Natural killer cell (primary cell): ENCODE measurements around the gene CUL3. TPM values are rescaled to one million over a fixed set of nuclear protein-coding genes. Genes with fewer than 3 reads are reported as not detected.

Experiments used
- ATAC-seq, 3 donors: fragments of 150-1000 bp in 2 of 3; fragments of 200-7000 bp in 1 of 3; cut with Tn5 transposase; 1 replicate in 1 of 3; 2 replicates in 2 of 3; pipeline ENCODE4 v1.10.0; 2021; ENCODE audit warnings: mild to moderate bottlenecking in 2 of 3, moderate library complexity in 2 of 3
- DNase-seq, 2 donors: peaks; one replicate each; pipeline versions ENCODE4 v3.0.0 to v3.0.0-alpha.2; 2013 to 2021; ENCODE audit warnings: mixed read lengths in 1 of 2
- H3K27ac ChIP-seq: one replicate; pipeline ENCODE4 v1.5.1; 2013; ENCODE audit warnings: mild to moderate bottlenecking, low read length
- H3K27me3 ChIP-seq: one replicate; pipeline ENCODE4 v1.6.1; 2013; ENCODE audit warnings: low read length; ENCODE audit not compliant: control insufficient read depth, insufficient read depth
- H3K36me3 ChIP-seq: one replicate; pipeline ENCODE4 v1.6.1; 2013; ENCODE audit warnings: low read length; ENCODE audit not compliant: control insufficient read depth, insufficient read depth
- H3K4me1 ChIP-seq: one replicate; pipeline ENCODE4 v1.6.1; 2013; ENCODE audit warnings: low read length; ENCODE audit not compliant: control insufficient read depth, insufficient read depth
- H3K4me3 ChIP-seq: one replicate; pipeline ENCODE4 v1.5.1; 2013; ENCODE audit warnings: low read length
- H3K9me3 ChIP-seq: one replicate; pipeline ENCODE4 v1.6.1; 2013; ENCODE audit warnings: low read length; ENCODE audit not compliant: control insufficient read depth, insufficient read depth
- H3K27ac Mint-ChIP-seq, 2 donors: one replicate each; pipeline ENCODE4 v1.8.0; 2022; ENCODE audit warnings: mild to moderate bottlenecking in 2 of 2, mixed read lengths in 2 of 2, moderate library complexity in 1 of 2
- H3K27me3 Mint-ChIP-seq, 2 donors: one replicate each; pipeline ENCODE4 v1.8.0; 2022; ENCODE audit warnings: low read depth in 2 of 2, mixed read lengths in 2 of 2
- H3K36me3 Mint-ChIP-seq: one replicate; pipeline ENCODE4 v1.8.0; 2022; ENCODE audit warnings: mixed read lengths
- H3K4me1 Mint-ChIP-seq, 2 donors: one replicate each; pipeline ENCODE4 v1.8.0; 2022; ENCODE audit warnings: mixed read lengths in 2 of 2
- H3K4me3 Mint-ChIP-seq: one replicate; pipeline ENCODE4 v1.8.0; 2022; ENCODE audit warnings: mild to moderate bottlenecking, moderate library complexity, mixed read lengths
- H3K9me3 Mint-ChIP-seq, 2 donors: one replicate each; pipeline ENCODE4 v1.8.0; 2022; ENCODE audit warnings: mixed read lengths in 2 of 2
- WGBS: methylation state at CpG from one replicate; pipeline ENCODE4 v1.1.7; 2013; ENCODE audit warnings: missing lambda C conversion rate; ENCODE audit not compliant: insufficient coverage; 5-methylcytosine and 5-hydroxymethylcytosine counted together
- intact Hi-C: fragments of 100-400 bp; cut with micrococcal nuclease; formaldehyde crosslinking; loops from one replicate; pipeline ENCODE4 v1.14.2; 2022
- total RNA-seq, 4 donors: library from RNA; stranded (reverse); fragments of 120-200 nt in 1 of 4; gene quantifications; one replicate each; pipeline versions ENCODE4 v1.2.3 to v1.2.4, GENCODE V29; 2013 to 2022
- TF ChIP-seq, protein P1 (sequence below): fragments of 200-600 bp; IDR thresholded peaks from one replicate; pipeline ENCODE4 v1.8.0; 2022; ENCODE audit warnings: antibody characterized with exemption

CUL3 gene
- total RNA-seq, 3 donors from 2014 or later (not counting 1 experiment from before 2014, with no cell fraction given) = 102 to 125 (median 115) TPM

DNA sequence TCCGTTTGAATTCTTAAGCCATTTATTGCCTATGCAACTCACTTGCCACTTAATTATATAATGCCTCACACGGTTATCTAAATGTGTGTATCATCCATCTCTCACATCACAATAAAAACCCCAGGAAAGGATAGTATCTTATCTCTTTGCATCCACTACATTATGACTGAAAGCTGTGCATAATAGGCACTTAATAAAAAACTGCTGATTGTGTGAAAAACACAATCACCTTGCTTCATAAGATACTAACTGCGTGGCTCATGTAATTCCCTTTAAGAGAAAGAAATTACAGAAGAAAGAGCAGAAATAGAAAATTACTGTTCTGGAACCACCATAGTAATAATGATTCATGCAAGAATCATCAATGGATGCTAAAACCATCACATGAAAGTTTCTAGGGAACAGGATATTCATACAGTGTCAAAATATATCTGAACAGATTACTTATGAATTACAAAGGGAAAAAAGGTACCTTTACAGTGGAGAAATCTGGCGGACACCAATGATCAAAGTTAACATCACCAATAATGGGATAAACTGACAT is 29.3 kb downstream of the CUL3 start:
- no peak for DNase-seq
- peaks cover 41 to 42% of the 10 kb centered on the region in 2 donors for H3K4me1 Mint-ChIP-seq
- no peaks in the 10 kb centered on the region for H3K9me3 Mint-ChIP-seq
- TF ChIP-seq, protein P1, sequence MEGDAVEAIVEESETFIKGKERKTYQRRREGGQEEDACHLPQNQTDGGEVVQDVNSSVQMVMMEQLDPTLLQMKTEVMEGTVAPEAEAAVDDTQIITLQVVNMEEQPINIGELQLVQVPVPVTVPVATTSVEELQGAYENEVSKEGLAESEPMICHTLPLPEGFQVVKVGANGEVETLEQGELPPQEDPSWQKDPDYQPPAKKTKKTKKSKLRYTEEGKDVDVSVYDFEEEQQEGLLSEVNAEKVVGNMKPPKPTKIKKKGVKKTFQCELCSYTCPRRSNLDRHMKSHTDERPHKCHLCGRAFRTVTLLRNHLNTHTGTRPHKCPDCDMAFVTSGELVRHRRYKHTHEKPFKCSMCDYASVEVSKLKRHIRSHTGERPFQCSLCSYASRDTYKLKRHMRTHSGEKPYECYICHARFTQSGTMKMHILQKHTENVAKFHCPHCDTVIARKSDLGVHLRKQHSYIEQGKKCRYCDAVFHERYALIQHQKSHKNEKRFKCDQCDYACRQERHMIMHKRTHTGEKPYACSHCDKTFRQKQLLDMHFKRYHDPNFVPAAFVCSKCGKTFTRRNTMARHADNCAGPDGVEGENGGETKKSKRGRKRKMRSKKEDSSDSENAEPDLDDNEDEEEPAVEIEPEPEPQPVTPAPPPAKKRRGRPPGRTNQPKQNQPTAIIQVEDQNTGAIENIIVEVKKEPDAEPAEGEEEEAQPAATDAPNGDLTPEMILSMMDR = no peak
- H3K36me3 Mint-ChIP-seq = no peaks in the 10 kb centered on the region
- Histone ChIP-seq H3K36me3 (peaks cover 18% of the 10 kb centered on the region), H3K27me3 (no peaks in the 10 kb centered on the region), H3K27ac (no peak overlapping the region), H3K4me1 (peaks cover 3% of the 10 kb centered on the region), H3K4me3 (no peak overlapping the region), H3K9me3 (no peaks in the 10 kb centered on the region)
- WGBS = 87% methylated on average over 3 of the region's 4 CpGs
- no peaks in the 10 kb centered on the region for H3K27me3 Mint-ChIP-seq
- intact Hi-C loops = no loop called here
- no peak overlapping the region for H3K4me3 Mint-ChIP-seq
- peak overlapping the region in 1 of 2 donors; percentile 5 for H3K27ac Mint-ChIP-seq
- no peak for ATAC-seq

DNA sequence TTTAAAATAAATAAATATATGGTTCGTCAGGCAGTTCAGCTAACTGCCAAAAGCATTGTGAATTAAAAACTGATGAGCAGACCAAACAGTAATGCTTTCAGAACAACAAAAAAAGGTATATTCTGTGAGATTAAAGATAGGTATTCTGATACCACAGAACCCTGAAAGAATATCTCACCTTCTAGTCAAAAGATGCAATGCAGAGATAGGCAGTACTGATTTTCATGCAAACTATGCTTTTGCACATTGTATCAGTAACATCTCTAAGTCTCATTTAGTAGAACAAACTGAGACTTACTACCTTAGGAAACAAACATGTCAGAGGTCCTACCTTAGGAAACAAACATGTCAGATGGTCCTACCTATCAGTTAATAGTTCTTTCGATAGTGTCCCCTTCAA is 32.4 kb downstream of the CUL3 start:
- H3K4me1 Mint-ChIP-seq = peaks cover 40 to 42% of the 10 kb centered on the region in 2 donors
- no peaks in the 10 kb centered on the region for H3K36me3 Mint-ChIP-seq
- H3K4me3 Mint-ChIP-seq = no peak overlapping the region

DNA sequence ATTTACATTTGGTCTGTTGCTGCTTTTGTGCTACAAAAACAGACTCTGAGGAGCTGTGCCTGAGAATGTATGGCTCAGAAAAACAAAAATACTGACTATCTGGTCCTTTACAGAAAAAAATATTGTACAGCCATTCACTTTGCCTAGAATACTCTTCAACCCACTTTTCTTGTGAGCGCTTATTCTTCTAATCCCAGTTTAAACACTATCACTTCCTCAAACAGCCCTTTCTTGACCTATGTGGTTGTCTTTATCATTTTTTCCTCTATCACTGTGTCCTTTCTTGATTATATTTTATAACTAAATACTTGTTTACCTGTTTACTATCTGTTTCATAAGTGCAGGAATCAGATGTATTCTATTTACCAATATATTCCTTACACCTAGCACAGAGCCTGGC is 33.5 kb downstream of the CUL3 start:
- DNase-seq = no peak
- Histone ChIP-seq H3K4me1 (no peaks in the 10 kb centered on the region), H3K36me3 (peaks cover 12% of the 10 kb centered on the region), H3K27ac (no peak overlapping the region), H3K9me3 (no peaks in the 10 kb centered on the region), H3K27me3 (no peaks in the 10 kb centered on the region), H3K4me3 (no peak overlapping the region)
- 92% methylated on average over 1 of the region's 1 CpG for WGBS
- Mint-ChIP-seq H3K9me3 (no peaks in the 10 kb centered on the region), H3K4me1 (peaks cover 50 to 51% of the 10 kb centered on the region in 2 donors), H3K4me3 (no peak overlapping the region), H3K27me3 (no peaks in the 10 kb centered on the region), H3K36me3 (no peaks in the 10 kb centered on the region), H3K27ac (peak overlapping the region in 1 of 2 donors; percentile 14)
- TF ChIP-seq, protein P1 = no peak
- intact Hi-C loops = no loop called here
- no peak for ATAC-seq

More for the DNA sequence above, 32.4 kb downstream of the CUL3 start:
- Histone ChIP-seq H3K36me3 (peaks cover 16% of the 10 kb centered on the region), H3K9me3 (no peaks in the 10 kb centered on the region), H3K4me1 (no peaks in the 10 kb centered on the region), H3K27ac (no peak overlapping the region), H3K27me3 (no peaks in the 10 kb centered on the region), H3K4me3 (no peak overlapping the region)
- TF ChIP-seq, protein P1 = no peak
- ATAC-seq = no peak
- intact Hi-C loops = no loop called here
- peak overlapping the region; percentile 14 to 44 for H3K27ac Mint-ChIP-seq
- no CpG with 5 or more reads among the region's 2 CpGs for WGBS
- DNase-seq = no peak
- H3K9me3 Mint-ChIP-seq = no peaks in the 10 kb centered on the region
- H3K27me3 Mint-ChIP-seq = no peaks in the 10 kb centered on the region

DNA sequence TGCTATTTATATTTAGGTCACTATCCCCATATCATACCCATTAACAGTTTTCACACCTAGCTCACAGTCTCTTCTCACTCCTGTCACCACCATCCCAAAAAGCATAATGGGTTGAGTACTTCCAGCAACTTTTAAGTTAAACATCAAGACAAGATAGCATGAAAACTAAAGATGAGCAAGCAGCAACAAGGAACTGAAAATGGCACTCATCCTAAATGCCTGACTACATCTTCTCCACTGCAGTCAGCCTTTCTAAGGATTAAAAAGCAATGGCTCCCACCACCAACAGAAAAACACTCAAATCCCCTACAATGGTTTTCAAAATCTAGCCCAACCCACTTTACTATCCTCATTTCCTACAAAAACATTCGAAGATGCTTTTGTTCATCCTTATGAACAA is 38.2 kb downstream of the CUL3 start:
- H3K27ac Mint-ChIP-seq = peak overlapping the region; percentile 65 to 87
- H3K9me3 Mint-ChIP-seq = no peaks in the 10 kb centered on the region
- no peaks in the 10 kb centered on the region for H3K9me3 ChIP-seq
- H3K27ac ChIP-seq = no peak overlapping the region
- no peaks in the 10 kb centered on the region for H3K4me1 ChIP-seq
- TF ChIP-seq, protein P1 = no peak
- peaks cover 33 to 37% of the 10 kb centered on the region in 2 donors for H3K4me1 Mint-ChIP-seq
- no peaks in the 10 kb centered on the region for H3K36me3 ChIP-seq
- ATAC-seq (peak in 2 of 3 donors; percentile 38 to 42), DNase-seq (no peak)
- H3K27me3 Mint-ChIP-seq = no peaks in the 10 kb centered on the region
- no peak overlapping the region for H3K4me3 ChIP-seq
- WGBS = 97% methylated on average over 1 of the region's 1 CpG
- H3K27me3 ChIP-seq = no peaks in the 10 kb centered on the region
- H3K36me3 Mint-ChIP-seq = no peaks in the 10 kb centered on the region
- intact Hi-C loops = loop anchor here (5.0 kb wide), 1 partner anchor 35 kb away; no protein-coding TSS in a partner anchor
- H3K4me3 Mint-ChIP-seq = peak overlapping the region; percentile 2
